HepG2 (cell line): Measurements from ENCODE around the gene PCSK7. TPM values are rescaled to one million over a fixed set of nuclear protein-coding genes. Genes with fewer than 3 reads are reported as not detected.
A peak's percentile ranks its signal among the peaks of the same experiment; 100 is the strongest.

Experiments
- CBX1 ChIP-seq: IDR thresholded peaks from one replicate; pipeline ENCODE4 v1.6.1; 2016; ENCODE audit warnings: antibody characterized with exemption, low read depth
- CEBPB ChIP-seq: IDR thresholded peaks from 2 replicates; pipeline ENCODE4 v1.6.1; 2011; ENCODE audit warnings: low read depth, low read length, improper control_type of control experiment, borderline replicate concordance
- CHD4 ChIP-seq: fragments of 200-600 bp; sonication (generic); IDR thresholded peaks from 2 replicates; pipeline ENCODE4 v1.7.0; 2017; ENCODE audit warnings: mild to moderate bottlenecking, low read length, borderline replicate concordance
- HNF4A ChIP-seq: sonication (generic); formaldehyde crosslinking; IDR thresholded peaks from 2 replicates; pipeline ENCODE4 v1.4.0; 2020; ENCODE audit warnings: missing genetic modification reagents
- HNF4G ChIP-seq, 2 experiments: sonication (generic) in 1 of 2; formaldehyde crosslinking in 1 of 2; IDR thresholded peaks; 2 replicates each; pipeline versions ENCODE4 v1.4.0 to v1.6.1; 2011 to 2020; ENCODE audit warnings: borderline replicate concordance in 2 of 2, low read depth in 2 of 2, mild to moderate bottlenecking in 2 of 2, low read length in 1 of 2, missing genetic modification reagents in 1 of 2, moderate library complexity in 1 of 2
- KMT2B ChIP-seq: IDR thresholded peaks from 2 replicates; pipeline ENCODE4 v1.6.1; 2016; ENCODE audit warnings: missing genetic modification reagents, missing compliant biosample characterization
- MAFK ChIP-seq, 2 experiments: IDR thresholded peaks in 1 of 2; conservative IDR thresholded peaks in 1 of 2; 2 replicates each; pipeline ENCODE4 v1.6.1; 2011; ENCODE audit warnings: improper control_type of control experiment in 2 of 2, low read length in 2 of 2
- MED1 ChIP-seq: sonication (generic); formaldehyde crosslinking; IDR thresholded peaks from 2 replicates; pipeline ENCODE4 v1.4.0; 2020; ENCODE audit warnings: missing genetic modification reagents
- NFE2 ChIP-seq: sonication (generic); formaldehyde crosslinking; IDR thresholded peaks from 2 replicates; pipeline ENCODE4 v1.4.0; 2020; ENCODE audit warnings: missing genetic modification reagents
- POLR2A ChIP-seq, 2 experiments: IDR thresholded peaks; 2 replicates each; pipeline ENCODE4 v1.6.1; 2011; ENCODE audit warnings: low read depth in 2 of 2, low read length in 2 of 2, mild to moderate bottlenecking in 1 of 2, moderate library complexity in 1 of 2; ENCODE audit not compliant: insufficient read depth in 1 of 2
- RARA ChIP-seq: IDR thresholded peaks from 2 replicates; pipeline ENCODE4 v1.6.1; 2016; ENCODE audit warnings: missing genetic modification reagents, missing compliant biosample characterization
- SOX13 ChIP-seq, 3 experiments: fragments of 450-650 bp in 1 of 3; sonication (generic) in 1 of 3; formaldehyde crosslinking in 1 of 3; IDR thresholded peaks in 2 of 3; conservative IDR thresholded peaks in 1 of 3; 2 replicates each; pipeline versions ENCODE4 v1.5.0 to v1.6.1; 2016 to 2020; ENCODE audit warnings: antibody characterized with exemption in 1 of 3, mild to moderate bottlenecking in 1 of 3, missing compliant biosample characterization in 1 of 3, missing genetic modification reagents in 1 of 3, moderate library complexity in 1 of 3
- SOX6 ChIP-seq, 2 experiments: fragments of 450-650 bp in 1 of 2; sonication (generic) in 1 of 2; formaldehyde crosslinking in 1 of 2; IDR thresholded peaks; 2 replicates each; pipeline versions ENCODE4 v1.4.0 to v1.6.1; 2017 to 2020; ENCODE audit warnings: antibody characterized with exemption in 1 of 2, mild to moderate bottlenecking in 1 of 2, missing genetic modification reagents in 1 of 2
- TAF15 ChIP-seq: fragments of 200-400 bp; formaldehyde crosslinking; IDR thresholded peaks from one replicate; pipeline ENCODE4 v1.6.1; 2018; ENCODE audit warnings: mild to moderate bottlenecking, low read depth, low read length; ENCODE audit not compliant: poor library complexity, severe bottlenecking
- ZFP37 ChIP-seq: sonication (generic); formaldehyde crosslinking; IDR thresholded peaks from 2 replicates; pipeline ENCODE4 v1.4.0; 2020; ENCODE audit warnings: missing genetic modification reagents, borderline replicate concordance
- ZNF260 ChIP-seq: sonication (generic); formaldehyde crosslinking; IDR thresholded peaks from 2 replicates; pipeline ENCODE4 v1.4.0; 2020; ENCODE audit warnings: missing genetic modification reagents, low read depth, mild to moderate bottlenecking, borderline replicate concordance
- ZNF563 ChIP-seq: sonication (generic); formaldehyde crosslinking; IDR thresholded peaks from 2 replicates; pipeline ENCODE4 v1.8.0; 2022; ENCODE audit warnings: mild to moderate bottlenecking, moderate library complexity, missing genetic modification reagents
- ZNF761 ChIP-seq: sonication (generic); formaldehyde crosslinking; conservative IDR thresholded peaks from 2 replicates; pipeline ENCODE4 v1.4.0; 2020; ENCODE audit warnings: mild to moderate bottlenecking, missing genetic modification reagents
- polyA plus RNA-seq, 8 experiments: library from polyadenylated mRNA; depleted of rRNA in 3 of 8; stranded (reverse) in 7 of 8; unstranded in 1 of 8; fragments of >200 nt; fragmentation: Illumina TruSeq in 4 of 8; extraction: Trizol in 4 of 8; gene quantifications; 2 replicates each; pipeline versions ENCODE4 v1.2.1 to v1.2.3, GENCODE V29; 2011 to 2016; ENCODE audit warnings: low read depth in 4 of 8, missing spikeins in 1 of 8, mixed read lengths in 1 of 8; ENCODE audit not compliant: insufficient read depth in 1 of 8
- total RNA-seq, 5 experiments: library from RNA; depleted of rRNA; stranded (reverse); fragments of >200 nt; fragmentation: Illumina TruSeq; extraction: Trizol; gene quantifications; 2 replicates each; pipeline ENCODE4 v1.2.3, GENCODE V29; 2016; ENCODE audit warnings: low read depth in 1 of 5
- TF ChIP-seq, protein P1 (sequence below): sonication (generic); formaldehyde crosslinking; IDR thresholded peaks from 2 replicates; pipeline ENCODE4 v1.4.0; 2020; ENCODE audit warnings: missing genetic modification reagents; ENCODE audit errors: not compliant biosample characterization
- TF ChIP-seq, protein P2 (sequence below): IDR thresholded peaks from 2 replicates; pipeline ENCODE4 v1.6.1; 2016; ENCODE audit warnings: low read depth, control low read depth
- TF ChIP-seq, protein P3 (sequence below): sonication (generic); formaldehyde crosslinking; IDR thresholded peaks from 2 replicates; pipeline ENCODE4 v1.5.1; 2020; ENCODE audit warnings: missing genetic modification reagents, mild to moderate bottlenecking, borderline replicate concordance
- TF ChIP-seq, protein P4 (sequence below): sonication (generic); formaldehyde crosslinking; IDR thresholded peaks from 2 replicates; pipeline ENCODE4 v1.4.0; 2020; ENCODE audit warnings: missing genetic modification reagents
- TF ChIP-seq, protein P5 (sequence below): sonication (generic); formaldehyde crosslinking; IDR thresholded peaks from 2 replicates; pipeline ENCODE4 v1.4.0; 2020; ENCODE audit warnings: missing genetic modification reagents

PCSK7 gene
- total and polyA plus RNA-seq, 2 of the 13 experiments (the other 11 are each of a cell fraction or from before 2014, with no cell fraction given) = 13.4 to 13.8 TPM

DNA sequence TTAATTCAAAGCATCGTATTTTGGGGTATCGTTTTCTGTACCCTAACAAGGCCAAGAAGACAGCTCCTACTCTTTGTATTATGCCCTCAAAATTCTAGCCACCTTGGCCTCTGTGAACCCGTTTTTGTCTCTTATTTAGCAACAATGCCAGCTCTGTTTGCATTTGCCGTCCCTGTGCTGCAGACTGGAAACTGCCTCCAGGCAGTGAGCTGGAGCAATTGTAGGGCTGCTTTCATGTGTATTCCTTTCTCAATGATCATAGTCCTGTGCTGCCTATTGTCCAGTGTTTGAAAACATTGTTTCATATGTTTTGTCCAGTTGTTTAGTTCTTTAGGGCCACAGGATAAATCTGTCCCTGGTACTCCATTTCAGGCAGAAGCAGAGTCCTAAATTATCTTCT, 39.3 kb upstream of the PCSK7 start (continued):
- TF ChIP-seq, protein P1, sequence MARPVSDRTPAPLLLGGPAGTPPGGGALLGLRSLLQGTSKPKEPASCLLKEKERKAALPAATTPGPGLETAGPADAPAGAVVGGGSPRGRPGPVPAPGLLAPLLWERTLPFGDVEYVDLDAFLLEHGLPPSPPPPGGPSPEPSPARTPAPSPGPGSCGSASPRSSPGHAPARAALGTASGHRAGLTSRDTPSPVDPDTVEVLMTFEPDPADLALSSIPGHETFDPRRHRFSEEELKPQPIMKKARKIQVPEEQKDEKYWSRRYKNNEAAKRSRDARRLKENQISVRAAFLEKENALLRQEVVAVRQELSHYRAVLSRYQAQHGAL (CRISPR knock-in tag) = no peak
- TF ChIP-seq HNF4G (IDR thresholded peaks at IDR 0.05; ENCODE audit: borderline replicate concordance, low read depth, low read length) (no peak), HNF4G (CRISPR knock-in tag; IDR thresholded peaks at IDR 0.05; ENCODE audit: borderline replicate concordance, low read depth) (no peak), SOX13 (IDR thresholded peaks at IDR 0.05) (peak; percentile 61; the same call in 1 of the 2 replicates), SOX13 (CRISPR knock-in tag; conservative IDR thresholded peaks at IDR 0.05 in 1 of 2, IDR thresholded peaks at IDR 0.05 in 1 of 2) (peak in 1 of 2 experiments; percentile 91; a peak in 2 of 4 replicates), ZNF260 (CRISPR knock-in tag) (no peak), CBX1 (no peak), ZNF563 (no peak), ZNF761 (no peak), HNF4A (peak; percentile 27; the same call in 1 of the 2 replicates), NFE2 (no peak), ZFP37 (CRISPR knock-in tag) (no peak), RARA (CRISPR knock-in tag) (0 out of 2 replicates have a peak, but pooled peaks have one; percentile 31), SOX6 (IDR thresholded peaks at IDR 0.05) (no peak), SOX6 (CRISPR knock-in tag; IDR thresholded peaks at IDR 0.05) (peak; percentile 80), CEBPB (peak; percentile 22; the same call in 1 of the 2 replicates), TAF15 (no peak), KMT2B (CRISPR knock-in tag) (no peak), CHD4 (no peak), MAFK (conservative IDR thresholded peaks at IDR 0.05 in 1 of 2, IDR thresholded peaks at IDR 0.05 in 1 of 2; ENCODE audit: low read length in 2 of 2) (no peak), MED1 (no peak), POLR2A (IDR thresholded peaks at IDR 0.05; ENCODE audit: insufficient read depth in 1 of 2, low read depth in 2 of 2, low read length in 2 of 2) (no peak)
- TF ChIP-seq, protein P2, sequence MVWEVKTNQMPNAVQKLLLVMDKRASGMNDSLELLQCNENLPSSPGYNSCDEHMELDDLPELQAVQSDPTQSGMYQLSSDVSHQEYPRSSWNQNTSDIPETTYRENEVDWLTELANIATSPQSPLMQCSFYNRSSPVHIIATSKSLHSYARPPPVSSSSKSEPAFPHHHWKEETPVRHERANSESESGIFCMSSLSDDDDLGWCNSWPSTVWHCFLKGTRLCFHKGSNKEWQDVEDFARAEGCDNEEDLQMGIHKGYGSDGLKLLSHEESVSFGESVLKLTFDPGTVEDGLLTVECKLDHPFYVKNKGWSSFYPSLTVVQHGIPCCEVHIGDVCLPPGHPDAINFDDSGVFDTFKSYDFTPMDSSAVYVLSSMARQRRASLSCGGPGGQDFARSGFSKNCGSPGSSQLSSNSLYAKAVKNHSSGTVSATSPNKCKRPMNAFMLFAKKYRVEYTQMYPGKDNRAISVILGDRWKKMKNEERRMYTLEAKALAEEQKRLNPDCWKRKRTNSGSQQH (CRISPR knock-in tag) = no peak
- TF ChIP-seq, protein P3, sequence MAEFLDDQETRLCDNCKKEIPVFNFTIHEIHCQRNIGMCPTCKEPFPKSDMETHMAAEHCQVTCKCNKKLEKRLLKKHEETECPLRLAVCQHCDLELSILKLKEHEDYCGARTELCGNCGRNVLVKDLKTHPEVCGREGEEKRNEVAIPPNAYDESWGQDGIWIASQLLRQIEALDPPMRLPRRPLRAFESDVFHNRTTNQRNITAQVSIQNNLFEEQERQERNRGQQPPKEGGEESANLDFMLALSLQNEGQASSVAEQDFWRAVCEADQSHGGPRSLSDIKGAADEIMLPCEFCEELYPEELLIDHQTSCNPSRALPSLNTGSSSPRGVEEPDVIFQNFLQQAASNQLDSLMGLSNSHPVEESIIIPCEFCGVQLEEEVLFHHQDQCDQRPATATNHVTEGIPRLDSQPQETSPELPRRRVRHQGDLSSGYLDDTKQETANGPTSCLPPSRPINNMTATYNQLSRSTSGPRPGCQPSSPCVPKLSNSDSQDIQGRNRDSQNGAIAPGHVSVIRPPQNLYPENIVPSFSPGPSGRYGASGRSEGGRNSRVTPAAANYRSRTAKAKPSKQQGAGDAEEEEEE (CRISPR knock-in tag) = no peak
- TF ChIP-seq, protein P4, sequence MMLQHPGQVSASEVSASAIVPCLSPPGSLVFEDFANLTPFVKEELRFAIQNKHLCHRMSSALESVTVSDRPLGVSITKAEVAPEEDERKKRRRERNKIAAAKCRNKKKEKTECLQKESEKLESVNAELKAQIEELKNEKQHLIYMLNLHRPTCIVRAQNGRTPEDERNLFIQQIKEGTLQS (CRISPR knock-in tag) = no peak
- TF ChIP-seq, protein P5, sequence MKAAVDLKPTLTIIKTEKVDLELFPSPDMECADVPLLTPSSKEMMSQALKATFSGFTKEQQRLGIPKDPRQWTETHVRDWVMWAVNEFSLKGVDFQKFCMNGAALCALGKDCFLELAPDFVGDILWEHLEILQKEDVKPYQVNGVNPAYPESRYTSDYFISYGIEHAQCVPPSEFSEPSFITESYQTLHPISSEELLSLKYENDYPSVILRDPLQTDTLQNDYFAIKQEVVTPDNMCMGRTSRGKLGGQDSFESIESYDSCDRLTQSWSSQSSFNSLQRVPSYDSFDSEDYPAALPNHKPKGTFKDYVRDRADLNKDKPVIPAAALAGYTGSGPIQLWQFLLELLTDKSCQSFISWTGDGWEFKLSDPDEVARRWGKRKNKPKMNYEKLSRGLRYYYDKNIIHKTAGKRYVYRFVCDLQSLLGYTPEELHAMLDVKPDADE (CRISPR knock-in tag) = no peak
